H1 (cell line): ENCODE data around the gene HSPA12A. TPM values are rescaled to one million over a fixed set of nuclear protein-coding genes. Genes with fewer than 3 reads are reported as not detected.

ENCODE experiments used
- CTCF ChIA-PET: fragments of 300-600 bp; sonication (Branson Sonifier 250); formaldehyde crosslinking; loops from one replicate; lab custom pipeline; 2021; ENCODE audit not compliant: partially characterized antibody; lab: Charles Lee
- POLR2A ChIA-PET: fragments of 300-600 bp; sonication (Branson Sonifier 250); formaldehyde crosslinking; loops from one replicate; lab custom pipeline; 2021; ENCODE audit warnings: inconsistent platforms; ENCODE audit not compliant: partially characterized antibody; lab: Charles Lee
- DNase-seq, 2 experiments: peaks; one replicate each; pipeline versions ENCODE4 v3.0.0 to v3.0.0-alpha.2; 2010 to 2022; ENCODE audit warnings: low spot score in 2 of 2, low read depth in 1 of 2, mixed read lengths in 1 of 2
- FAIRE-seq: peaks from 2 replicates; lab custom pipeline; 2011; peaks lifted over from hg19 to GRCh38; lab: Jason Lieb, UNC
- H2AFZ ChIP-seq: 2 replicates; pipeline ENCODE4 v1.8.1; 2012; ENCODE audit warnings: low read length, inconsistent platforms
- H2AK5ac ChIP-seq: 2 replicates; pipeline ENCODE4 v1.6.1; 2013; ENCODE audit warnings: low read depth, low read length
- H2BK120ac ChIP-seq: replicated peaks from 2 replicates; pipeline ENCODE3; 2013; ENCODE audit warnings: low read depth, low read length, inconsistent platforms
- H2BK12ac ChIP-seq: 2 replicates; pipeline ENCODE4 v1.6.1; 2013; ENCODE audit warnings: low read depth, low read length
- H2BK15ac ChIP-seq: 2 replicates; pipeline ENCODE4 v1.6.1; 2013; ENCODE audit warnings: low read length
- H2BK20ac ChIP-seq: 2 replicates; pipeline ENCODE4 v1.6.1; 2013; ENCODE audit warnings: low read length
- H2BK5ac ChIP-seq: 2 replicates; pipeline ENCODE4 v1.6.1; 2013; ENCODE audit warnings: low read depth, low read length
- H3K14ac ChIP-seq: 2 replicates; pipeline ENCODE4 v1.6.1; 2013; ENCODE audit warnings: inconsistent platforms; ENCODE audit not compliant: insufficient read length
- H3K18ac ChIP-seq: 2 replicates; pipeline ENCODE4 v1.6.1; 2013; ENCODE audit warnings: low read length; ENCODE audit errors: extremely low read depth
- H3K23ac ChIP-seq: 2 replicates; pipeline ENCODE4 v1.6.1; 2013; ENCODE audit warnings: inconsistent platforms; ENCODE audit not compliant: insufficient read length
- H3K23me2 ChIP-seq: 2 replicates; pipeline ENCODE4 v1.6.1; 2013; ENCODE audit warnings: low read depth, low read length
- H3K27ac ChIP-seq: 2 replicates; pipeline ENCODE4 v1.6.1; 2011; ENCODE audit warnings: low read depth, low read length, inconsistent platforms
- H3K27me3 ChIP-seq, 4 experiments: replicated peaks in 1 of 4; 1 replicate in 1 of 4; 2 replicates in 3 of 4; pipeline versions ENCODE4 v1.6.1 to v1.8.1; 2011 to 2013; ENCODE audit warnings: low read length in 3 of 4, mild to moderate bottlenecking in 3 of 4, inconsistent platforms in 2 of 4, mixed read lengths in 2 of 4, moderate library complexity in 1 of 4; ENCODE audit not compliant: control insufficient read depth in 3 of 4, insufficient read depth in 3 of 4; ENCODE audit errors: extremely low read depth in 1 of 4
- H3K36me3 ChIP-seq, 4 experiments: 2 replicates each; pipeline versions ENCODE4 v1.6.1 to v1.8.1; 2011 to 2013; ENCODE audit warnings: mild to moderate bottlenecking in 4 of 4, low read length in 3 of 4, moderate library complexity in 2 of 4, control low read depth in 1 of 4, inconsistent platforms in 1 of 4; ENCODE audit not compliant: insufficient read depth in 4 of 4, control insufficient read depth in 2 of 4
- H3K4ac ChIP-seq: replicated peaks from 2 replicates; pipeline ENCODE3; 2013; ENCODE audit warnings: low read length, low read depth, mixed read lengths, inconsistent platforms; ENCODE audit not compliant: insufficient read length
- H3K4me1 ChIP-seq, 4 experiments: replicated peaks in 1 of 4; 1 replicate in 1 of 4; 2 replicates in 3 of 4; pipeline versions ENCODE4 v1.6.1 to v1.8.1; 2011 to 2013; ENCODE audit warnings: low read length in 3 of 4, inconsistent platforms in 2 of 4, mixed read lengths in 1 of 4; ENCODE audit not compliant: insufficient read depth in 4 of 4, control insufficient read depth in 3 of 4
- H3K4me2 ChIP-seq, 2 experiments: 2 replicates each; pipeline versions ENCODE4 v1.6.1 to v1.8.1; 2011 to 2013; ENCODE audit warnings: low read depth in 2 of 2, low read length in 2 of 2, control low read depth in 1 of 2, inconsistent platforms in 1 of 2, mild to moderate bottlenecking in 1 of 2; ENCODE audit not compliant: insufficient read depth in 1 of 2
- H3K4me3 ChIP-seq, 4 experiments: fragments of 200-600, 300-600 bp in 1 of 4; sonication (generic), shearing (Covaris generic), sonication (Bioruptor Twin) in 1 of 4; 2 replicates each; pipeline versions ENCODE4 v1.5.1 to v1.8.1; 2011 to 2016; ENCODE audit warnings: low read length in 4 of 4, low read depth in 3 of 4, control low read depth in 2 of 4, inconsistent platforms in 2 of 4, mild to moderate bottlenecking in 2 of 4, mixed read lengths in 1 of 4, moderate library complexity in 1 of 4; ENCODE audit not compliant: insufficient read depth in 2 of 4; ENCODE audit errors: extremely low read depth in 1 of 4
- H3K56ac ChIP-seq: replicated peaks from 2 replicates; pipeline ENCODE3; 2013; ENCODE audit warnings: low read depth, mild to moderate bottlenecking, mixed read lengths, low read length, inconsistent platforms; ENCODE audit not compliant: insufficient read length
- H3K79me1 ChIP-seq: 2 replicates; pipeline ENCODE4 v1.6.1; 2013; ENCODE audit warnings: low read depth, low read length, control low read depth
- H3K79me2 ChIP-seq, 2 experiments: 2 replicates each; pipeline versions ENCODE4 v1.6.1 to v1.8.1; 2012 to 2013; ENCODE audit warnings: low read length in 2 of 2, mild to moderate bottlenecking in 2 of 2, inconsistent platforms in 1 of 2; ENCODE audit not compliant: insufficient read depth in 2 of 2, control insufficient read depth in 1 of 2
- H3K9ac ChIP-seq, 4 experiments: replicated peaks in 1 of 4; 1 replicate in 1 of 4; 2 replicates in 3 of 4; pipeline versions ENCODE4 v1.6.1 to v1.8.1; 2011 to 2013; ENCODE audit warnings: low read depth in 3 of 4, low read length in 3 of 4, control low read depth in 2 of 4, mild to moderate bottlenecking in 2 of 4, moderate library complexity in 2 of 4, inconsistent platforms in 1 of 4; ENCODE audit errors: extremely low read depth in 1 of 4
- H3K9me3 ChIP-seq, 2 experiments: 2 replicates each; pipeline versions ENCODE4 v1.6.1 to v1.8.1; 2012 to 2013; ENCODE audit warnings: mild to moderate bottlenecking in 2 of 2, moderate library complexity in 2 of 2, control low read depth in 1 of 2, inconsistent platforms in 1 of 2, low read depth in 1 of 2, low read length in 1 of 2, mixed read lengths in 1 of 2; ENCODE audit not compliant: insufficient read depth in 2 of 2
- H4K20me1 ChIP-seq, 2 experiments: replicated peaks in 1 of 2; 2 replicates each; pipeline versions ENCODE3 to v1.8.1; 2011 to 2013; ENCODE audit warnings: inconsistent platforms in 2 of 2, low read length in 2 of 2, mild to moderate bottlenecking in 1 of 2; ENCODE audit not compliant: insufficient read depth in 2 of 2, control insufficient read depth in 1 of 2
- H4K5ac ChIP-seq: 2 replicates; pipeline ENCODE4 v1.6.1; 2013; ENCODE audit warnings: low read length, low read depth, mixed read lengths, inconsistent platforms; ENCODE audit not compliant: insufficient read length
- H4K8ac ChIP-seq: 2 replicates; pipeline ENCODE4 v1.8.0; 2013; ENCODE audit warnings: mild to moderate bottlenecking, moderate library complexity, low read length, inconsistent platforms; ENCODE audit not compliant: insufficient read depth; ENCODE audit errors: extremely low read depth
- H4K91ac ChIP-seq: replicated peaks from 2 replicates; pipeline ENCODE3; 2013; ENCODE audit warnings: low read length, mixed read lengths, inconsistent platforms; ENCODE audit not compliant: insufficient read length
- BCL11A ChIP-seq, 2 experiments: IDR thresholded peaks; one replicate each; pipeline ENCODE4 v1.6.1; 2011; ENCODE audit warnings: low read depth in 2 of 2, low read length in 2 of 2, mild to moderate bottlenecking in 2 of 2
- EP300 ChIP-seq, 2 experiments: IDR thresholded peaks; 1 replicate in 1 of 2; 2 replicates in 1 of 2; pipeline ENCODE4 v1.6.1; 2011 to 2012; ENCODE audit warnings: low read depth in 2 of 2, low read length in 2 of 2, mild to moderate bottlenecking in 2 of 2, borderline replicate concordance in 1 of 2, inconsistent platforms in 1 of 2, moderate library complexity in 1 of 2
- GABPA ChIP-seq: IDR thresholded peaks from 2 replicates; pipeline ENCODE4 v1.6.1; 2011; ENCODE audit warnings: mild to moderate bottlenecking, low read length, moderate library complexity, borderline replicate concordance; ENCODE audit not compliant: insufficient read depth
- KDM4A ChIP-seq: IDR thresholded peaks from one replicate; pipeline ENCODE4 v1.7.1; 2012; ENCODE audit warnings: low read depth, mild to moderate bottlenecking, moderate library complexity, low read length, inconsistent platforms; ENCODE audit not compliant: severe bottlenecking
- PHF8 ChIP-seq: fragments of 200-600 bp; sonication (generic); conservative IDR thresholded peaks from 2 replicates; pipeline ENCODE4 v1.7.1; 2012; ENCODE audit warnings: low read depth, mild to moderate bottlenecking, inconsistent platforms, low read length, moderate library complexity
- WGBS, 2 experiments: shearing (Covaris generic) in 1 of 2; methylation state at CpG; one replicate each; pipeline versions ENCODE4 v1.1.6 to v1.1.7; 2013 to 2015; ENCODE audit warnings: low lambda C conversion rate in 2 of 2, mixed read lengths in 2 of 2, inconsistent platforms in 1 of 2, low coverage in 1 of 2, missing lambda C conversion rate in 1 of 2; ENCODE audit not compliant: insufficient replicate concordance in 2 of 2, insufficient coverage in 1 of 2, insufficient read length in 1 of 2; ENCODE audit errors: extremely low coverage in 1 of 2, missing lambda C conversion rate in 1 of 2; 5-methylcytosine and 5-hydroxymethylcytosine counted together
- polyA plus RNA-seq, 7 experiments: library from polyadenylated mRNA; depleted of rRNA in 3 of 7; stranded (reverse) in 5 of 7; unstranded in 2 of 7; fragments of >200 nt in 5 of 7; fragments of 200-250 nt in 2 of 7; gene quantifications; 1 replicate in 5 of 7; 2 replicates in 1 of 7; 4 replicates in 1 of 7; pipeline versions ENCODE4 v1.2.1 to v1.2.3, GENCODE V29; 2011 to 2013; ENCODE audit warnings: missing spikeins in 2 of 7, mixed read lengths in 2 of 7
- total RNA-seq: library from RNA; stranded (reverse); fragmentation: NEBNext Ultra II Directional; extraction: Animal tissue kit (Norgen Biotek cat#: 25700); gene quantifications from 2 replicates; pipeline ENCODE4 v1.2.1, GENCODE V29; 2021
- TF ChIP-seq, protein P1 (sequence below): IDR thresholded peaks from 2 replicates; pipeline ENCODE4 v1.6.1; 2012; ENCODE audit warnings: low read length, inconsistent platforms

HSPA12A gene
- total and polyA plus RNA-seq, 2 of the 8 experiments (the other 6 are each of a cell fraction or from before 2014, with no cell fraction given) = 3.1 to 6.9 TPM

GRCh38 chr10:116625845-116626244 lies 116.5 kb downstream of the HSPA12A start:
- no peak overlapping the region for H2BK120ac ChIP-seq
- CTCF ChIA-PET = interaction anchor here (1.1 to 7.2 kb wide), 12 partner anchors 9 to 550 kb away, joined by 3 to 93 read pairs (median 8); no protein-coding TSS in a partner anchor

More at GRCh38 chr10:116625845-116626244, 116.5 kb downstream of the HSPA12A start:
- no peaks in the 10 kb centered on the region for H4K20me1 ChIP-seq
- no peaks in the 10 kb centered on the region for H3K9me3 ChIP-seq
- H3K79me1 ChIP-seq = no peaks in the 10 kb centered on the region
- no peak overlapping the region for H2BK5ac ChIP-seq
- H4K8ac ChIP-seq = no peak overlapping the region
- H3K23me2 ChIP-seq = peaks cover 2% of the 10 kb centered on the region; the same call in 1 of the 2 replicates
- no peak overlapping the region for H3K18ac ChIP-seq
- H3K4me3 ChIP-seq = no peak overlapping the region
- POLR2A ChIA-PET = interaction anchor here (1.4 kb wide), 1 partner anchor 43 kb away, joined by 3 read pairs; no protein-coding TSS in a partner anchor
- no peak overlapping the region for H4K91ac ChIP-seq
- no peaks in the 10 kb centered on the region for H3K36me3 ChIP-seq
- peaks cover 0 to 4% (median 0%) of the 10 kb centered on the region in 4 experiments; a peak in 3 of 7 replicates for H3K27me3 ChIP-seq
- no peak overlapping the region for H3K9ac ChIP-seq
- TF ChIP-seq BCL11A (IDR thresholded peaks at IDR 0.05; ENCODE audit: low read depth in 2 of 2, low read length in 2 of 2) (no peak), KDM4A (no peak), EP300 (IDR thresholded peaks at IDR 0.05; ENCODE audit: borderline replicate concordance in 1 of 2, low read depth in 2 of 2, low read length in 2 of 2) (no peak), GABPA (no peak), PHF8 (no peak)
- TF ChIP-seq, protein P1, sequence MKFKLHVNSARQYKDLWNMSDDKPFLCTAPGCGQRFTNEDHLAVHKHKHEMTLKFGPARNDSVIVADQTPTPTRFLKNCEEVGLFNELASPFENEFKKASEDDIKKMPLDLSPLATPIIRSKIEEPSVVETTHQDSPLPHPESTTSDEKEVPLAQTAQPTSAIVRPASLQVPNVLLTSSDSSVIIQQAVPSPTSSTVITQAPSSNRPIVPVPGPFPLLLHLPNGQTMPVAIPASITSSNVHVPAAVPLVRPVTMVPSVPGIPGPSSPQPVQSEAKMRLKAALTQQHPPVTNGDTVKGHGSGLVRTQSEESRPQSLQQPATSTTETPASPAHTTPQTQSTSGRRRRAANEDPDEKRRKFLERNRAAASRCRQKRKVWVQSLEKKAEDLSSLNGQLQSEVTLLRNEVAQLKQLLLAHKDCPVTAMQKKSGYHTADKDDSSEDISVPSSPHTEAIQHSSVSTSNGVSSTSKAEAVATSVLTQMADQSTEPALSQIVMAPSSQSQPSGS = no peak
- no peak overlapping the region for H2BK15ac ChIP-seq
- H4K5ac ChIP-seq = no peak overlapping the region
- H3K56ac ChIP-seq = no peak overlapping the region
- no peak overlapping the region for H2BK20ac ChIP-seq
- H3K4me1 ChIP-seq = no peaks in the 10 kb centered on the region
- DNase-seq (no peak), FAIRE-seq (no peak)
- no peaks in the 10 kb centered on the region for H3K79me2 ChIP-seq
- H2AFZ ChIP-seq = no peak overlapping the region
- no peak overlapping the region for H2BK12ac ChIP-seq
- no peak overlapping the region for H3K23ac ChIP-seq
- H3K4me2 ChIP-seq = no peak overlapping the region
- no peak overlapping the region for H3K4ac ChIP-seq
- no peak overlapping the region for H3K14ac ChIP-seq
- H2AK5ac ChIP-seq = no peak overlapping the region
- WGBS, 2 experiments = 91% methylated on average over 7 of the region's 7 CpGs; no CpG with 5 or more reads in 1 of the 2 experiments
- no peak overlapping the region for H3K27ac ChIP-seq
